Retinal pigment epithelial cell (primary cell): ENCODE measurements around the gene WSCD1.

Experiments
- DNase-seq: peaks from one replicate; pipeline ENCODE4 v3.0.0-alpha.2; 2010; ENCODE audit warnings: low read depth
- H3K4me3 ChIP-seq: 2 replicates; pipeline ENCODE4 v1.5.1; 2011; ENCODE audit warnings: mild to moderate bottlenecking, low read length, control low read depth, moderate library complexity
- TF ChIP-seq, protein P1 (sequence below): conservative IDR thresholded peaks from 2 replicates; pipeline ENCODE4 v1.5.1; 2011; ENCODE audit warnings: low read depth, low read length, control low read depth, inconsistent platforms

The WSCD1 gene

DNA sequence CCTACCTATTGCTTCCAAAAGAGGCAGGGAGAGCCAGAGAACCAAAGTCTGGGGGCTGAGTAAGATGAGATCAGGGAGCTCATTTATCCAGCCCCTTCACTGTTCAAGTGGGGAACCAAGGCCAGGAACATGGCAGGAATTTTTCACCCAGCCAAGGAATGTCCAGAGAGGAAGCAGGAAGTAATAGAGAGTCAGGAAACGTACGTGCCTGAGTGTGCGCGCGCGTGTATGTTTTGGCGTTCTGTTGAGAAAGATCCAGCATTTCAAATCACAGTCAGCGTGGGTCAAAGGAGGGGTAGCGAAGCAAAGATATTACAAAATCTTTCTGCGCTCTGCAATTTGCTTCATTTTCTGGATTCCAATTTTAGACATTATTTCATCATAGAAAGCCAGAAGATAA lies 41.9 kb upstream of the WSCD1 start:
- no peak overlapping the region for H3K4me3 ChIP-seq
- DNase-seq: no peak
- TF ChIP-seq, protein P1, sequence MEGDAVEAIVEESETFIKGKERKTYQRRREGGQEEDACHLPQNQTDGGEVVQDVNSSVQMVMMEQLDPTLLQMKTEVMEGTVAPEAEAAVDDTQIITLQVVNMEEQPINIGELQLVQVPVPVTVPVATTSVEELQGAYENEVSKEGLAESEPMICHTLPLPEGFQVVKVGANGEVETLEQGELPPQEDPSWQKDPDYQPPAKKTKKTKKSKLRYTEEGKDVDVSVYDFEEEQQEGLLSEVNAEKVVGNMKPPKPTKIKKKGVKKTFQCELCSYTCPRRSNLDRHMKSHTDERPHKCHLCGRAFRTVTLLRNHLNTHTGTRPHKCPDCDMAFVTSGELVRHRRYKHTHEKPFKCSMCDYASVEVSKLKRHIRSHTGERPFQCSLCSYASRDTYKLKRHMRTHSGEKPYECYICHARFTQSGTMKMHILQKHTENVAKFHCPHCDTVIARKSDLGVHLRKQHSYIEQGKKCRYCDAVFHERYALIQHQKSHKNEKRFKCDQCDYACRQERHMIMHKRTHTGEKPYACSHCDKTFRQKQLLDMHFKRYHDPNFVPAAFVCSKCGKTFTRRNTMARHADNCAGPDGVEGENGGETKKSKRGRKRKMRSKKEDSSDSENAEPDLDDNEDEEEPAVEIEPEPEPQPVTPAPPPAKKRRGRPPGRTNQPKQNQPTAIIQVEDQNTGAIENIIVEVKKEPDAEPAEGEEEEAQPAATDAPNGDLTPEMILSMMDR: no peak

DNA sequence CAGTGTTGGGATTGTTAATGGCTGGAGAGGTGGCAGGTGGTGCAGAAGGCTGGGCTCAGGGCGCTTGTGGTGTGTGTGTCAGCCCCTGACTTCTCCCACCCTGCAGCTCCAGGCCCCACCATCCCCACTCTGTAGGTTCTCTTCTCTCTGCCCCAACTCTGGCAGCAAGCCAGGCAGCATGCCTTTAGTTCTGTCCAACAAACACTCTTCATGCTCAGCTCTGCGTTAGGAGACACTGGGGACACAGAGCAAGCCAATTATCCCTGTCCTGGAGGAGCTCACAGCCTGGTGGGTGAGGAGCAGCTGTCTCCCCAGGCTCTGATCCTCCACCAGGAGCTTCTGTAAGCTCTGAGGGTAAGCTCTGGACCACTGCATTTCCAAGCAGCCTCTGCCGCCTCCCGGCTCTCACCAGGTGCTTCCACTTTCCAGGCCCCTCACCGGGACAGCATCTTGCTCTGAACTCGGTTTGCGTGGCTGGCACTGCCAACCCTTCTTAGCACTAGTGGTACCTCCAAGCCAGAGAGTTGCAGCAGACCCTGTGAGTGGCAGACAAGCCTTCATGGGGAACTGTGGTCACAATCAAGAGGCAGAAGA lies 34.3 kb upstream of the WSCD1 start:
- no peak for DNase-seq
- H3K4me3 ChIP-seq: no peak overlapping the region
- TF ChIP-seq, protein P1: no peak

DNA sequence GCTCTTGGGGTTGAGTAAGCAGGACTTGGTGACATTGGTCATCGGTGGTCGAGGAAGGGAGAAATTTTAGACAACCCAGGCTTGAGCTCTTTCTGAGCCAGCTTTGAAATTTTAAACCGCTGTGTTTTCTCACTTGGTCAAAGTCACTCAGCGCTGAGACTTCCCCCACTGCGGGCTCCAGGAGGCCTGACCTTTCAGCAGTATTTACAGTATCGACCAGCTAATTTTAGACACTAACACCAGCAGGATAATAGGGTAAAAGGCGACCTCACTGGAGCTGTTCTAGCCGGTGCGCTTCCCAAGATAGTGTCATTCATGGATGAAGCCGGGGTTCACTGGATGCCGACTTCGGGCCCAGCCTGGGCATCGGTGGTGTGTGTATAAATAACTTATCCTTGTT lies 29.7 kb upstream of the WSCD1 start:
- TF ChIP-seq, protein P1: no peak
- no peak overlapping the region for H3K4me3 ChIP-seq
- DNase-seq: no peak

DNA sequence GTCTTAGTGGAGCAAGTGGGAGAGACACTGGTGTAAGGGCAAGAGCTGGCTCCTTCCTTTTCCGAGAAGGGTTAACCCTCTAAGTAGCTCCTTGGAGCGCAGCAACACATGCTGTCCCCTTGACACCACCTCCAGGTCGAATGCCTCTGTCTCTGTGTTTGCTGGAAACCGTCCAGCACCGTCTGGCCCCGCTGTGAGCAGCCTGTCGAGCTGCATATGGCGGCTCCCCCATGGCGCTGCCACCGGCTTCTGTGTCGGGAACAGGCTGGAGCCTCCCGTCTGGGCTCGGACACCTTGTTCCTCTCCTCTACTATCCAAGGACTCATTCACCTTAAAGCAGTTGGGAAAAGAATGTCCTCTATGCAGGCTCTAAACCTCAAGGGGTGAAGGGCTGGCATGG lies 28.9 kb upstream of the WSCD1 start:
- no peak overlapping the region for H3K4me3 ChIP-seq
- TF ChIP-seq, protein P1: no peak
- DNase-seq: no peak

DNA sequence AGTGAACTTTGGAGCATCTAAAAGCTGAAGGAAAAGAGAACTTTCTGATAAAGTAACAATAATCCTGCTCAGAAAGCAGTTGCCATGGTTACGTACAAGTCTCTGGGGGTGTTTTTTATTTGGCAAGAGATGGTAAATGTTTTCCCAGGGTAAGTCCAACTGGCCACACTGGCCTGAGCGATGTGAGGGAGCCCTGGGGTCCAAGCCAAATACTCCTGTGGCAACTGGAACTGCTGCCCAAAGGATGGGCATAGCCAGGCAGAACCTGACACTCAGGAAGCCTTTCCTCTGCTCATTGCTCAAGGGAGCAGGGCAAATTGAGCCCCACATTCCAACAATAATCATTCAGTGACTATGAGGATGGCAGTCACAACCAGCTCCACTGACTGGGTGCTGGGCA lies 26.8 kb upstream of the WSCD1 start:
- H3K4me3 ChIP-seq: no peak overlapping the region
- TF ChIP-seq, protein P1: no peak
- no peak for DNase-seq

DNA sequence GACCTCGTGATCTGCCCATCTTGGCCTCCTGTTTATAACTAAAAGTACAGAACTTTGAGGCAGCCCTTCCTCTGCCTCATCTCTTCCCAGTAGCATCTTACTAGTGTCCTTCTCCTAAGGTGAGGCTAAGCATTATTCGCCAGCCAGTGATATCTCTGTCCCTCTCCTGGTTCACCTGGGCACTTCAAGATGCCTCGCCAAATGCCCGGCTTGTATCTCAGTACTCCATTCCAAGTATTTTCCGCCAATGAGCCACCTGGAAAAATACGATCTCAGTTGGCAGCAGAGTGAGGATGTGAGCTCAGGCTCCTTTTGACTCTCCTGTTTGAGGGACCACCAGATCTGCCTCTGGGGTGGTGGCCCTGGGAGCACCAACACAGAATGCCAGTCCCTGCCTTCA lies 25.9 kb upstream of the WSCD1 start:
- TF ChIP-seq, protein P1: no peak
- no peak overlapping the region for H3K4me3 ChIP-seq
- no peak for DNase-seq

DNA sequence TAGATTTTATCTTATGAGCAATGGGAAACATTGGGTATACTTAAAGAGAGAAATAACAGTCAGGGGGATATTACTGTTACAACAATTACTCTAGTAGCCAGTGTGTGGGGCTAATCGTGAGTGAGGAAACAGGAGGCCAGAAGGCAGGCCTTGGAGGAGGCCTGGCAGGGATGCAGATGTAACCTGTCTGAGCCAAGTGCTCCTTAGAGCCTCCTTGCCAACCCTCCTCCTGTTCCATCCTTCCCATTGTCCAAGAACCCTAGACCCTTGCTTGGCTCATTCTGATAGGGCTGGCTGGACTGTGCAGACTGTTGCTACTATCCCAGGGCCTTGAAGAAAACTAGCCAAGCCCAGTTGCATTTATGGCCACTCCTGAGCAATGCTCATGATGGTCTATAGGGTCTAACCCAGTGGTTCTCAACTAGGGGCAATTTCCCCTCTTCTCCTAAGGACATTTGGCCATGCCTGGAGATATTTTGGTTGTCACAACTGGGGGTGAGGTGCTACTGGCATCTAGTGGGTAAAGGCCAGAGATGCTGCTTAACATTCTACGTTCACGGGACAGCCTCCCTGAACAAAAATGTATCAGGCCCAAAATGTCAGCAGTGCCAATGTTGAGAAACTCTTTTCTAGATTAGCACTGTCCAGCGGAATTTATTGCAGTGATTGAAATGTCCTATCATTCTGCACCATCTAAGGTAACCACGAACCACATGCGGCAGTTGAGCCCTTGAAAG lies 24.4 kb upstream of the WSCD1 start:
- TF ChIP-seq, protein P1: no peak
- no peak for DNase-seq
- H3K4me3 ChIP-seq: no peak overlapping the region
